ENCODE data around the gene KLK1.

The KLK1 gene

GRCh38 chr19:50854636-50855410 is 31.2 kb upstream of the KLK1 start, which contains the start of gene KLK3:
TSS of gene KLK3 (plus strand) at chr19:50854915. CDS start at chr19:50854956, 41 bp downstream.
- Histone ChIP-seq H3K27ac (no peak within 1 kb of the TSS), H3K27me3 (ENCODE audit: control insufficient read depth, insufficient read depth, low read length) (no peaks in the 10 kb centered on the region), H3K4me1 (peaks cover 13% of the 10 kb centered on the region), H3K4me3 (ENCODE audit: low read depth, low read length) (no peak within 1 kb of the TSS), H3K9ac (no peak within 1 kb of the TSS), H3K4me2 (ENCODE audit: low read length) (no peak within 1 kb of the TSS), H2AFZ (no peak within 1 kb of the TSS), H3K79me2 (no peaks in the 10 kb centered on the region), H3K9me3 (ENCODE audit: control insufficient read depth, low read length) (no peaks in the 10 kb centered on the region), H3K36me3 (ENCODE audit: control insufficient read depth, insufficient read depth, low read length) (no peaks in the 10 kb centered on the region)
- no peak for TF ChIP-seq CTCF (IDR thresholded peaks at IDR 0.05)

- Histone ChIP-seq H3K9ac (no peak overlapping the region), H2AFZ (no peak overlapping the region), H3K4me3 (ENCODE audit: low read depth, low read length) (no peak overlapping the region), H3K79me2 (no peaks in the 10 kb centered on the region), H3K9me3 (ENCODE audit: control insufficient read depth, low read length) (no peaks in the 10 kb centered on the region), H3K27me3 (ENCODE audit: control insufficient read depth, insufficient read depth, low read length) (no peaks in the 10 kb centered on the region), H3K36me3 (ENCODE audit: control insufficient read depth, insufficient read depth, low read length) (no peaks in the 10 kb centered on the region), H3K27ac (no peak overlapping the region), H3K4me2 (ENCODE audit: low read length) (no peak overlapping the region), H3K4me1 (peaks cover 13% of the 10 kb centered on the region)
- no peak for TF ChIP-seq CTCF (IDR thresholded peaks at IDR 0.05)
Measured at GRCh38 chr19:50851620-50852019, 28.0 kb upstream of the KLK1 start.

DNA sequence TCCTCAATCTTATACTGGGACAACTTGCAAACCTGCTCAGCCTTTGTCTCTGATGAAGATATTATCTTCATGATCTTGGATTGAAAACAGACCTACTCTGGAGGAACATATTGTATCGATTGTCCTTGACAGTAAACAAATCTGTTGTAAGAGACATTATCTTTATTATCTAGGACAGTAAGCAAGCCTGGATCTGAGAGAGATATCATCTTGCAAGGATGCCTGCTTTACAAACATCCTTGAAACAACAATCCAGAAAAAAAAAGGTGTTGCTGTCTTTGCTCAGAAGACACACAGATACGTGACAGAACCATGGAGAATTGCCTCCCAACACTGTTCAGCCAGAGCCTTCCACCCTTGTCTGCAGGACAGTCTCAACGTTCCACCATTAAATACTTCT is 27.2 kb upstream of the KLK1 start:
- Histone ChIP-seq H3K9me3 (ENCODE audit: control insufficient read depth, low read length) (no peaks in the 10 kb centered on the region), H3K27me3 (ENCODE audit: control insufficient read depth, insufficient read depth, low read length) (no peaks in the 10 kb centered on the region), H3K27ac (no peak overlapping the region), H3K4me1 (peaks cover 13% of the 10 kb centered on the region), H3K79me2 (no peaks in the 10 kb centered on the region), H3K4me3 (ENCODE audit: low read depth, low read length) (no peak overlapping the region), H3K9ac (no peak overlapping the region), H3K36me3 (ENCODE audit: control insufficient read depth, insufficient read depth, low read length) (no peaks in the 10 kb centered on the region), H3K4me2 (ENCODE audit: low read length) (no peak overlapping the region), H2AFZ (no peak overlapping the region)
- TF ChIP-seq CTCF (IDR thresholded peaks at IDR 0.05): no peak

DNA sequence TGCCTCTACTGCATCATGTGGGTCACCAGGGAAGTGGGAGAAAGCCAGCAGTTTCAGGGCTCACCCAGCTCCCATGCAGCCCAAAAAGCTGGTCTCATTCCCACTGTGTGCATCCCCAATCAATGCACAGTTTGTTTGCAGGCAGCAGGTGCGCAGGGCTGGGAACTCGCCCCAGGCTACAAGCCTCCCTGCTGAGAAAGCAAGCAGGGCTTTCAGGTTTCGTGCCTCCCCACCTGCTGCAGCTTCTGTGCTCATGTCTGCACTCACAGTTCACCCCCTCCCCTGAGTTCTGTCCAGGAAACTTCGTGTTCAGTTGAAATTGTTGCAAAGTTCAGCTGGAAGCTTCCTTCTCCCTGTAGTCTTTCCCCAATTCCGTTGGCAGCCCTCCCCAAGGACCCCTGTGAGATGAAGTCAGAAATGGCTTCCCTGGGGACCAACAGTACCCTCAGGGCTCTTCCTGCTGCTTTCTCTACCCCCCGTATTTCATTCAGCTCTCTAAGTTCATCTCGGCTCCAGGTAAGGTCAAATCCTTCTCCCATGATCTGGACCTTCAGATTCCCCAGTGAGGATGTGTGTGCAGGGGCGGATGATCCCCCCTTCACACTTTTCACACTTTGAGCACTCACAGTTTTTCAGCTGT is 20.8 kb upstream of the KLK1 start:
- no peaks in the 10 kb centered on the region for H3K9me3 ChIP-seq (ENCODE audit: control insufficient read depth, low read length)
- H3K4me2 ChIP-seq (ENCODE audit: low read length): no peak overlapping the region
- TF ChIP-seq CTCF (IDR thresholded peaks at IDR 0.05): no peak
- no peak overlapping the region for H3K4me3 ChIP-seq (ENCODE audit: low read depth, low read length)
- no peaks in the 10 kb centered on the region for H3K27me3 ChIP-seq (ENCODE audit: control insufficient read depth, insufficient read depth, low read length)
- H3K9ac ChIP-seq: no peak overlapping the region
- no peak overlapping the region for H3K27ac ChIP-seq
- H2AFZ ChIP-seq: no peak overlapping the region
- H3K4me1 ChIP-seq: no peaks in the 10 kb centered on the region
- H3K36me3 ChIP-seq (ENCODE audit: control insufficient read depth, insufficient read depth, low read length): no peaks in the 10 kb centered on the region
- no peaks in the 10 kb centered on the region for H3K79me2 ChIP-seq
